Mucosa of rectum (tissue), 2 donors: Measurements from ENCODE around the gene MYMK.

Source experiments
- H3K27ac ChIP-seq, 2 donors: one replicate each; pipeline ENCODE4 v1.7.0; 2013; ENCODE audit warnings: inconsistent platforms in 2 of 2, low read depth in 2 of 2, low read length in 2 of 2
- H3K27me3 ChIP-seq, 2 donors: one replicate each; pipeline ENCODE4 v1.7.0; 2013; ENCODE audit warnings: low read length in 2 of 2; ENCODE audit not compliant: control insufficient read depth in 2 of 2, insufficient read depth in 2 of 2
- H3K36me3 ChIP-seq, 2 donors: one replicate each; pipeline ENCODE4 v1.7.0; 2013; ENCODE audit warnings: low read length in 2 of 2; ENCODE audit not compliant: control insufficient read depth in 2 of 2, insufficient read depth in 2 of 2
- H3K4me1 ChIP-seq, 2 donors: one replicate each; pipeline ENCODE4 v1.7.0; 2013; ENCODE audit warnings: low read length in 2 of 2, mild to moderate bottlenecking in 1 of 2; ENCODE audit not compliant: control insufficient read depth in 2 of 2, insufficient read depth in 2 of 2
- H3K4me3 ChIP-seq, 2 donors: one replicate each; pipeline ENCODE4 v1.7.0; 2013; ENCODE audit warnings: low read length in 2 of 2
- H3K9ac ChIP-seq, 2 donors: one replicate each; pipeline ENCODE4 v1.7.0; 2013; ENCODE audit warnings: low read length in 2 of 2, low read depth in 1 of 2, mild to moderate bottlenecking in 1 of 2
- H3K9me3 ChIP-seq, 2 donors: one replicate each; pipeline ENCODE4 v1.7.0; 2013; ENCODE audit warnings: low read length in 2 of 2; ENCODE audit not compliant: control insufficient read depth in 2 of 2
- donor health status: healthy.
- donor health status: Normal muscosa, but diverticular disease.

MYMK gene

DNA sequence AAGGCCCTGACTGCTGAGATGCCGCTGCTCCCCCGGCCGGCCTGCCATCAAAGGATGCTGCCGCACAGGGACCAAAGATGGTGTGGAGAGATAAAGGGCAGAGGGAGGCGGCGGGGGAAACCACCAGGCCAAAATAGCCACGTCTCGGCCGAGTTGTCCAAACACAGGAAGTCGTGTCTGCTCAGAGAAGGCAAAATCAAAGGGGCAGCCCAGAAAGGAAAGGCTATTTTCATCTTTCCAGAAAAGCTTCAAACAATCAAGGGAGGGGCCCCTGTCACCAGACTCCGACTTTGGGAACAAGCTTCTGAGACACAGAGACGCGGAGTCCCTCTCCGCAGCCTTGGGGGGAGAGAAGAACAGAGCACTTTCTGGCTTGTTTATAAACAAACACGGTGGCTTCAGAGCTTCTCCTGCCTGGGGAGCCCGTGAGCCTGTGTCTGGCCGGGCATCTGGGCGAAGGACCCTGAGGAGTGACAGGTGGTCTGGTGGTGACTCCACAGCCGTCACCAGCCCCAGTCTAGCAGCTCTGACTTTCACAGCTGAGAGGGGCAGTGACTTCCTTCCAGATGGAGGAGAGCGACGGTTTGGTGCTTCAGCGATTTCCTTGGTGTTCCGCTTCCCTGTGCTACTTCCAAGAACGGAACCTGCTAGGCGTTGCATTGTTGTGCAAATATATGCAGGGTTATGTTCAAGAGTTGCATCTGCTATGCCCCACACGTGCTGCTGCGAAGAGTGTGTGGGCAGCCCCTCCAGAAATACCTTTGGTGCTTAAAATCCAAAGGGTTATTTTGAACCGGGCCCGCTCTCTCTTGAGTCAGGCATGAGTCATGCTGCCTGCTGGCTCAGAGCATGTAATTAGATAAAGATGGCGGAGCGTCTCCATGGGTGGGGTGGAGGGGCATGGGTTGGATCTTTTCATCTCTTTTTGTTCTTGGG lies 33.7 kb upstream of the MYMK start:
- Histone ChIP-seq H3K4me1 (peaks cover 6 to 12% of the 10 kb centered on the region in 2 donors), H3K9ac (no peak overlapping the region), H3K27me3 (no peaks in the 10 kb centered on the region), H3K9me3 (no peaks in the 10 kb centered on the region), H3K27ac (peak overlapping the region in 1 of 2 donors; percentile 43), H3K4me3 (no peak overlapping the region), H3K36me3 (no peaks in the 10 kb centered on the region)

- H3K27me3 ChIP-seq = no peaks in the 10 kb centered on the region
- H3K4me1 ChIP-seq = peaks cover 0 to 4% of the 10 kb centered on the region in 2 donors
- H3K27ac ChIP-seq = peak overlapping the region in 1 of 2 donors; percentile 16
- H3K9me3 ChIP-seq = no peaks in the 10 kb centered on the region
- no peak overlapping the region for H3K9ac ChIP-seq
- no peak overlapping the region for H3K4me3 ChIP-seq
- no peaks in the 10 kb centered on the region for H3K36me3 ChIP-seq
These were observed 32.8 kb upstream of the MYMK start for GRCh38 chr9:133557581-133557980.

DNA sequence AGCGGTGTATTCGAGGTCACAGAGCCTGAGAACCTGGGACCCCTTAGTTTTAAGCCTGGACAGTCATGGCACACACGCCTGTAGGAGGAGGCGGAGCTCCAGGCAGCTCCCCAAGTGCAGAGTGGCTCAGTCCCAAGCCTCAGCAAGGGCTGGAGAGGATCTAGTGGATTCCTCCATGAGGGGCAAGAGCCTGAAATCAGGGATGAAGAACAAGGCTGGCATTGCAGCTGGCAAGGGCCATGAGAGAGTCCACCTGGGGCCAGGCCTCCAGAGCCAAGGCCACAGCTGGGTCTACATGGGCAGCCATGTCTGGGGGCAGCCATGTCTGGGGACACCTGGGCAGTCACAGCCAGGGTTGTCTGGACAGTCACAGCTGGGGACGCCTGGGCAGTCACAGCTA lies 31.6 kb upstream of the MYMK start:
- H3K4me3 ChIP-seq = no peak overlapping the region
- no peak overlapping the region for H3K9ac ChIP-seq
- no peak overlapping the region for H3K27ac ChIP-seq
- no peaks in the 10 kb centered on the region for H3K9me3 ChIP-seq
- peaks cover 0 to 4% of the 10 kb centered on the region in 2 donors for H3K4me1 ChIP-seq
- H3K27me3 ChIP-seq = no peaks in the 10 kb centered on the region
- H3K36me3 ChIP-seq = no peaks in the 10 kb centered on the region

- peaks cover 0 to 4% of the 10 kb centered on the region in 2 donors for H3K4me1 ChIP-seq
- no peak overlapping the region for H3K27ac ChIP-seq
- no peaks in the 10 kb centered on the region for H3K36me3 ChIP-seq
- no peaks in the 10 kb centered on the region for H3K9me3 ChIP-seq
- H3K9ac ChIP-seq = no peak overlapping the region
- no peak overlapping the region for H3K4me3 ChIP-seq
- no peaks in the 10 kb centered on the region for H3K27me3 ChIP-seq
These were observed 30.0 kb upstream of the MYMK start for GRCh38 chr9:133554729-133555128.

DNA sequence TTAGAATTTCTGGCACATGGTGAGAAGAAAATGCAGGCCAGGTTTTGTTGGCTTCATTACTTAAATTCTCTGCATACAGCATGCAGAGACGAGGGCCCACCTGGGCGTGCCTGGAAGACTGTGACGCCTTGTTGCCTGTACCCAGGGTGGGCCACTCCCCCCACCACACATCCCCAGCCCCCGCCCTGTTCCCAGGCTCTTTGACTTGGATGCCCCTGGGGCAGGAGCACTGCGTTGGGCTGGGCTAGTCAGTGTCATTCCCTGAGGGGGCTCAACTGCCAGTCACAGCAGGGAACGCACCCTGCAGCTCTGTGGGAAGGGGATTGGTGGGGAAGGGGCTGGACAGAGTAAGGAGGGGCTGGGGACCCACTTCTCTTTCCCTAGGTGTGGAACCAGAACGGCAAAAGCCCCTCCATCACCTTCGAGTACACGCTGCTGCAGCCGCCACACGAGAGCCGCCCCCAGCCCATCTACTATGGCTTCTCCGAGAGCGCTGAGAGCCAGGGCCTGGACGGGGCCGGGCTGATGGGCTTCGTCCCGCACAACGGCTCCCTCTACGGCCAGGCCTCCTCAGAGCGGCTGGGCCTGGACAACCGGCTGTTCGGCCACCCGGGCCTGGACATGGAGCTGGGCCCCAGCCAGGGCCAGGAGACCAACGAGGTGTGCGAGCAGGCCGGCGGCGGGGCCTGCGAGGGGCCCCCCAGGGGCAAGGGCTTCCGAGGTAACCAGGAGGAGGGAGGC lies 29.4 kb upstream of the MYMK start:
- Histone ChIP-seq H3K27me3 (no peaks in the 10 kb centered on the region), H3K36me3 (no peaks in the 10 kb centered on the region), H3K27ac (no peak overlapping the region), H3K9me3 (no peaks in the 10 kb centered on the region), H3K4me3 (no peak overlapping the region), H3K4me1 (peaks cover 0 to 4% of the 10 kb centered on the region in 2 donors), H3K9ac (no peak overlapping the region)

DNA sequence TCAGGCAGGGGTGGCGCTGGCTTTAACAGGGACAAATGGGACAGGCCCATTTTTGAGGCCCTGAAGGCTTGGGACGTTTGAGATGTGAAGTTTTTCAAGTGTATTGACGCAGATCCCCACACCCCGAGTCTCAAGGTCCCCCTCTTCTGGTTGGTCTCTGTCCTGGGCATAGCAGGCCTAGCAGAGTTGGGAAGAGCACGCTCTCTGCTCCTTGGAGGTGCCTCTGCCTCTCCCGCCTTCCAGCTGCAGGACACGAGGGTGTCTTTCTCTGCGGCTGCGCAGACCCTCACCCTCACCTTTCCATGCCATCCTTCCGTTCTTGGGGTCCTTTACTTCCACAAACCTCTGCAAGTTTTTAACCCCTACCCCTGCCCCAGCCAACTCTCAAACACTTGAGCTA lies 28.4 kb upstream of the MYMK start:
- no peak overlapping the region for H3K9ac ChIP-seq

GRCh38 chr9:133552236-133552635 lies 27.5 kb upstream of the MYMK start:
- Histone ChIP-seq H3K9ac (no peak overlapping the region), H3K27ac (no peak overlapping the region), H3K36me3 (peaks cover 0 to 1% of the 10 kb centered on the region in 2 donors), H3K4me3 (no peak overlapping the region), H3K27me3 (no peaks in the 10 kb centered on the region), H3K4me1 (no peaks in the 10 kb centered on the region), H3K9me3 (no peaks in the 10 kb centered on the region)

More for the DNA sequence above, 28.4 kb upstream of the MYMK start:
- no peak overlapping the region for H3K27ac ChIP-seq
- no peaks in the 10 kb centered on the region for H3K36me3 ChIP-seq
- peaks cover 0 to 2% of the 10 kb centered on the region in 2 donors for H3K4me1 ChIP-seq
- no peak overlapping the region for H3K4me3 ChIP-seq
- no peaks in the 10 kb centered on the region for H3K9me3 ChIP-seq
- H3K27me3 ChIP-seq = no peaks in the 10 kb centered on the region

DNA sequence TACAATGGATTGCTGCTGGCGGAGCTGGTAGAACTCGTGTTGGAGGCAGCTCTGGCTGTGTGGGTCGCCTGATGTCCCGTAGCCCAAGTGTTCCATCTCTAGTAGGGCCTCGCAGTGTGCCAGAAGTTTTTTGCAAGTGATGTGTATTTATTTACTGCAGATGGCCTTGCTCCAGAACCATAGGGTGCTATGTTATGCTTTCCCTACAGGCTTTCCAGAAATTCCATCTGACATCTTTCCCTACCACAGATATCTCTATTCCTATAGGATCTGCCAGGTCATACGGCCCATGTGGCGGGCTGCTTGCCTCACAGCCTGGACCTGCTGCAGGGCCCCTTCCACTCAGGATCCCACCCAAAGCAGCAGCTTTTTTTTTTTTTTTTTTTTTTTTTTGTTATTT lies 26.7 kb upstream of the MYMK start:
- Histone ChIP-seq H3K9ac (no peak overlapping the region), H3K27me3 (no peaks in the 10 kb centered on the region), H3K4me3 (no peak overlapping the region), H3K27ac (no peak overlapping the region), H3K9me3 (no peaks in the 10 kb centered on the region), H3K4me1 (no peaks in the 10 kb centered on the region), H3K36me3 (peaks cover 0 to 3% of the 10 kb centered on the region in 2 donors)

GRCh38 chr9:133547116-133547515 lies 22.4 kb upstream of the MYMK start:
- Histone ChIP-seq H3K9ac (no peak overlapping the region), H3K27me3 (no peaks in the 10 kb centered on the region), H3K4me1 (peaks cover 0 to under 1% of the 10 kb centered on the region in 2 donors), H3K4me3 (no peak overlapping the region), H3K27ac (no peak overlapping the region), H3K36me3 (peaks cover 0 to 3% of the 10 kb centered on the region in 2 donors), H3K9me3 (no peaks in the 10 kb centered on the region)

- Histone ChIP-seq H3K27ac (no peak overlapping the region), H3K9ac (no peak overlapping the region), H3K9me3 (no peaks in the 10 kb centered on the region), H3K36me3 (peaks cover 0 to 3% of the 10 kb centered on the region in 2 donors), H3K4me3 (no peak overlapping the region), H3K4me1 (peaks cover 0 to 4% of the 10 kb centered on the region in 2 donors), H3K27me3 (no peaks in the 10 kb centered on the region)
These were observed 21.5 kb upstream of the MYMK start for GRCh38 chr9:133546287-133546680.
